HG03045 (cell line): ENCODE measurements around the gene AMOT.

ENCODE experiments used
- ATAC-seq: cut with Tn5 transposase; IDR thresholded peaks from one replicate; pipeline ENCODE4 v1.9.1; 2021; ENCODE audit warnings: mild to moderate bottlenecking, moderate library complexity; ENCODE audit not compliant: unreplicated experiment

Gene AMOT

DNA sequence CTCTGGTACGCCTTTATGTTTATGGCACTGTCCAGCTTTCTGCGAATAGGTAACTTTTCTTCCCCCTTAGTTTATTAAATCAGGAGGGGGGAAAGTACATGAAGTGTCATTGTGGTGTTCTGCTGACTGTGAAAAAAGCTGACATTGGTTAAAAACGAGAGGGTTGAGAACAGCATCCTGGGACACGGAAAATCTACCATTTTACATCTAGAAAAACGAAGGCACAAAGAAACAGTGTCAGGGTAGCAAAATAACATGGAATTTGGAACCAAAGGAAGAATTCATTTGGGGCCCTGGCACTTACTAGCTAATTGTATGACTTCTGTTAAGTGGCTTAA, 1.2 kb upstream of the AMOT start:
- ATAC-seq, result no peak

DNA sequence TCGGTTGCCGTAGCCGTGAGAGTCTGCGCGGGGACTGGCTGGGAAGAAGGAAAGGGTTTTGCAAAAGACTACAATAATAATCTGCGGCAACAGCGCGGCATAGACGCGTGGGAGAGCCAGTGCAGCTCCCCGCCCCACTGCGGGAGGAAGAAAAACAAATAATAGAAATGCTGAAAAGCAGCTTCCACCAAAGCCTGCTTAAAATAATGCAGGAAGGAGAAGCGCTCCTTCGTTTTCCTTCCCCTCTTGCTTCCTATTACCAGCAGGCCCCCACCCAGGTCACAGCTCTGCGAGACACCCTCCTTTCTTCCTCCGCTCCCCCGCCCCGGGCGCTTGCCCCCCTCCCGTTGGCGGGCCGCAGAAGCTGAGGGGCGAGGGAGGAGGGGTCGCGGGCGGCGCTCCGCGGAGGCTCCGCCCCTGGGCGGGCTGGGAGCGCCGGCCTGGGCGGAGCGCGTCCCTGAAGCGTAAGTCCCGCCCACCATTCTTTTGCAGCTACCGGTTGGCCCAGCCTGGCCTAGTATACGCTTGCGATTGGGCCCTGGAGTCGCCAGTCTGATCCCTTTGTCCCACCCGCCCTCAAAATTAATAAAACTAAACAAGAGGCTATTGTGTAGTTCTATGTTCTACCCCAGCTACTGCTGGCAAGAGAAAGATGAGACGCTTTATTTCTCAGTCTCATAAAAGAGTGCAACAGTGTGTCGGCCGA, 636 bp upstream of the AMOT start:
- peak; percentile 96 for ATAC-seq

DNA sequence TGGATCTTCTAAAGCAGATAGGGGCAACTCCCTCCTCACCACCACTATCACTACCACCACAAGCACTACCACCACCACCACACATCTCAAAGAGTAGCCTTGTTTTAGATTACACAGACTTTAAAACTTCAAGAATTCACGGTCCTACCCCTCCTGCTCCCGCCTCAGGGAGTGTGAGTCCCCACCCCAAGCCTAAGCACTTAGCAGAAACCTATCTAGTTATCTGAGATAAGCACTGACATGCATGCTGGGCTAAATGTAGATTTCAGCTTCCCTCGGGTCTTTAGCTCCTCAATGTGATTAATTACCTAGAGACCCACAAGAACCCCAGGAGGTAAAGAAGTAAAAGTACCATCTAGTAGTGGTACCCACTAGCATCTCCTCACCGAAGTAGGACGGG, 775 bp downstream of the AMOT start:
- ATAC-seq, result no peak

DNA sequence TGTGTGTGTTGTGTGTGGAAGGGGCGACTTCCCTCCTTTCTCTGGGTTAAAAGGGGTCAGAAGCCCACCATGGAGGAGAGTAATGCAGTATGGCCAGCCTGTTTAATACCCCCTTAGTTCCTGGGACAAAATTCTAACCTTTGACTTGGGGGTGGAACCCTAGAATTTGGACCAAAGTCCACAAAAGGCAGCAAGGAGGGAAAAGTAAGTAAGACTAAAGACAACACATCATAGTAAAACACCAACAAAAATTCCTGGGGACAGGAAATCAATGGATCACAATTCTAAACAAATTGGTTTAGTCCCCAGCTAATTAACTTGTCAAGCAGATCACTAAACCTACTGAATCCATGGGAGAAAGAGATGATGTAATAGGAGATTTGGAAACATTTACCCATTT, 3.1 kb downstream of the AMOT start:
- ATAC-seq, result no peak

DNA sequence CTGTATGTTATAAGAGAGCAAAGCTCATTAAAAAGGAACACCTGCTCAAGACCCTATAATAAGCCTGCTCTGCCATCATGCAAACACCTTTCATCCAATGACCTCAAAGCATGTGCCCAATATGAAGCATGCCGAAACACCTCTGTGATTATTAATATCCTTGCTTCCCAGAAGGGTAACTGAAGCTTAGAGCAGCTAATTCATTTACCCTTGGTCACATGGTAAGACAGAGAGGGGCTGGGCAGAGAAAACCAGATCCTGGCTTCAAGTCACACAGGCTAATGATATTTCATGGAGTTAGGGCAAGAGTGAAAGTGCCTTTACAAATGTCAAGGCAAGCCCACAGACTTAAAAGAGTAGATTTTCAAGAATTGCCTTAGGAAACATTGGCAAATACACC, 5.6 kb downstream of the AMOT start:
- no peak for ATAC-seq

DNA sequence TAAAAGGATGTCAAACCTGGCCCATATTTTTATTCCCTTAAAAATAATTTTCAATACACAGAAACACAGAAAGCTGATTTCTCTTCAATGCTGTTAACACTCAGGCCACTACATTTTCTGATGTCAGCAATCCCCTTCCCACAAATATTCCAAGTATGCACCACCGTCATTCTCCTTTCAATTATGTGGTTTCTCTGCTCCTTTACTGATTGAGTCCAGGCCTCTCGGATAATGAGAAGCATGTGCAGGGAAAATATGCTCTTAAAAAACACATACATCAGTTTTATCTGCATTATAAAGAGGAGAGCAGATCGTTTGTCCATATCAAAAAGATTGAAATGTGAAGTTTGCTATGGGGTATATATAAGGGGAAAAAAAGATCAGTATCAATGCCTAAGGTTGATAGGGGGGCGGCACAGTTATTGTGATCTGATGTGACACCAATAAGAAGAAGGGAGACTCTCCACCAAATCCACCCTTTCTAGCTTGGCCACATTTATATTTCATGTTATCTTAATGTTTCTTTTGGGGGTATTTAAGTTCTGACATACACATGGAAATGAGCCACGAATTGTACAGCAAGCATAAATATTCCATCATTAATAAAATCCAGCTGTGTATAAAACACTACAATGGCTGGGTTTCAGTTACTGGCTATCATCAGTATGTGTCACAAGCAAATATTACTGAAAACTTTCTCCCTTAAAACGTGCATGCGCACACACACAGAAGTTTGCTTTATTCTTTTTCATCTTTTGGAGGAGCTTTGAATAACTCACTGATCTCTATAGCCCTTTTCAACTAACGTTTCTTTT, 6.4 kb downstream of the AMOT start:
- ATAC-seq, result no peak

DNA sequence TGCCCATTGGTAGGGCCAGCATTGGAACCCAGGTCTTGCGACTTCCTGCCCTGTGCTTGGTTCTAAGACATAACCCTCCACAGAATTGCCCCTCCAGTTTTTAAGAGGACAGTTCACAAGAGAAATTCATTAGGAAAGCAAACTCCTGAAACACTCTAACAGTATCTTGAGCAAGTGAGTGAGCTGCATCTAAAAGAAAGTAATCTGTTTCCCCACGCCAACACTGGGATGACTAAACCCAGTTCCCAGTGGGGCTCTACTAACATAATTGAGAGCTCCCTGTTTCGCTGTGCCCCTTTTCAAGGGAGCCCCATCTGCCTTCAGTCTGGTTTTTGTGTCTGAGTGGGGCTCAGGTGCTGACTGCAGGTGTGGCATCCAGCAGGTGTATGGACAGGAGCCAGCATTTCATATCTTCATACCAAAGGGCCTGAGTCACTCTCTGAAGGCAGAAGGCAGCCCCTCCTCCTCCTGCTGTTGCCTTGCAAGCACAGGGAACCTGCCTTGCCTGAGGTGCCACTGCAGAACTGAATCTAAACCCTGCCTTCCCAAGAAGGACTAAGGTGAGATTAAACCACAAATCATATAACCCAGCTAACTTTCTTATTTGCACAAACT, 8.0 kb downstream of the AMOT start:
- ATAC-seq, result no peak

DNA sequence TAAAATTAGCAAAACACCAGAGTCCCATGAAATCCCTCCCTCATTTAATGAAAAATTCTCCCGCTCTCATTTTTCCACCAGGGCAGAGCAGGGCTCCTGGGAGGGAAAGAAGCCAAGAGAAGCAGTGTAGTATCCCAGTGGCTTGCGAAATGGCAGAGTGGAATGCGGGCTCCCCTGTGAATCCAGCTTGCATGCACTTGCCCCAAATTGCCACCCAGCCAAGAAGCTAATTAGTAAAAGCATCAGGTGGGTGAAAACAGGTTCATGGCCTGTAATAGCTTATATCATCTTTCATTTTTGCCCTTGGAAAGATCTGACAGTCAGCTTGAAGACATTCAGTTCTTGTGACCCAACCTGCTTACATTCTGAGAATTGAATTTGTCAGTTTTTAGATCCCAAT, 10.1 kb downstream of the AMOT start:
- no peak for ATAC-seq

DNA sequence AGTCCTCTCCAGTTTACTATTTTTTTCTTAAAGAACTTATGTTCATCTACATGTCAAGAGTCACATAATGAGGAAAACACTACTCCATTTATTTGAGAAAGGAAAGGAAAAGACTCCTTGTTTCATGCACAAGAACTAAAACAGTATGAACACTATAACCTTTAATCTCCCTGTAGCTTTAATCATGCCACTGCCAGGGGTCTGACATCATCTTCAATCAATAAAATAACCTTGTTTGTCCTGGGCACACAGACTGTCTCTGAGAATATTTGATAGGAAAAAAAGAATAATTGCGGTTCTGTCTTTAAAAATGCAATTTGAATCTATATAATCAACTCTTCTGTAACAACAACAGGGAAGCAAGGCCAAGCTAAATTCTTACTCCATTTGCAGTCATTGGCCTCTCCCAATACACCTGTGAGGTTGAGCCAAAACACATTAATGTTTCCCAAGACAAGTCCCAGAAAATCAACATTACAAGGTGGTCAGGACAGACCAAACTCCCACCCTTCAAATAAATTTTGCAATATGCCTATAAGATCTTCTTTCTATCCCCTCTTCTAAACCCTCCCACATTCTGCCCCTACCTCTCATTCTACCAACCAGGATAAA, 13.2 kb downstream of the AMOT start:
- ATAC-seq, result no peak

DNA sequence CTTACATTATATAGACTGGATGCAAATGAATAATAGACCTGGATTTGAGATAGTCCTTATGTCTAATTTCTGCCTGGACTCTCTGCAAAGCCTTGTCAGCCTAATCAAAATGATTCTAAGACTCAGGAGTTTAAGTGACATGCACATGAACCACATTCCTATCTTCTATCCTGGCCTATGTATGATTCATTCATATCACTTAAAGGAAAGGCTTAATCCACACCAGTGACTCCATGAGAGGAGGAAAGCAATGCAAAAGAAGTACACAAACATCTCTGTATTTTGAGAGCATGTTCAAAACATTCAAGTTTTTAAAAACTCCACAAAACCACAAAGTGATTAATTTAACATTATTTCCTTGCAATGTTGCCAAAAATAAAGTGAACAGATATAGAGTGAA, 14.6 kb downstream of the AMOT start:
- no peak for ATAC-seq

DNA sequence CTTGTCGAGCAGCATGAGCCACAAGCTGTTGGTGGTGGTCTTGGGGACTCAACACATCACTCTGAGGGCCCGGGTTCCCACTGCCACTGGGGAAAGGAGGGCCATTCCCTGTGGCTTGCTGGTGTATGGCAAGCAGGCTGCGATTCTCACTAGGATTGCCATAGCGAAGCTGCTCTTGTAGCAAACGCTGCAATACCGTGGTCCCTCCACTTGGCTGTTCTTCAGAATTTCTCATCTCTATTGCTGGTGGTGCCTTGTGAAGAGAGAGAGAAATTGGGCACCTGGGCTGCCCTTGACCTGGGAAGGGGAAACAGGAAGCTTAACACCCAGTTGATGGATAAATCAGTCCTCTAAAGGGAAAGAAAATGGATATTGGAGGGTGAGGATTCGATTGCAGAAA, 17.7 kb downstream of the AMOT start:
- ATAC-seq, result no peak

DNA sequence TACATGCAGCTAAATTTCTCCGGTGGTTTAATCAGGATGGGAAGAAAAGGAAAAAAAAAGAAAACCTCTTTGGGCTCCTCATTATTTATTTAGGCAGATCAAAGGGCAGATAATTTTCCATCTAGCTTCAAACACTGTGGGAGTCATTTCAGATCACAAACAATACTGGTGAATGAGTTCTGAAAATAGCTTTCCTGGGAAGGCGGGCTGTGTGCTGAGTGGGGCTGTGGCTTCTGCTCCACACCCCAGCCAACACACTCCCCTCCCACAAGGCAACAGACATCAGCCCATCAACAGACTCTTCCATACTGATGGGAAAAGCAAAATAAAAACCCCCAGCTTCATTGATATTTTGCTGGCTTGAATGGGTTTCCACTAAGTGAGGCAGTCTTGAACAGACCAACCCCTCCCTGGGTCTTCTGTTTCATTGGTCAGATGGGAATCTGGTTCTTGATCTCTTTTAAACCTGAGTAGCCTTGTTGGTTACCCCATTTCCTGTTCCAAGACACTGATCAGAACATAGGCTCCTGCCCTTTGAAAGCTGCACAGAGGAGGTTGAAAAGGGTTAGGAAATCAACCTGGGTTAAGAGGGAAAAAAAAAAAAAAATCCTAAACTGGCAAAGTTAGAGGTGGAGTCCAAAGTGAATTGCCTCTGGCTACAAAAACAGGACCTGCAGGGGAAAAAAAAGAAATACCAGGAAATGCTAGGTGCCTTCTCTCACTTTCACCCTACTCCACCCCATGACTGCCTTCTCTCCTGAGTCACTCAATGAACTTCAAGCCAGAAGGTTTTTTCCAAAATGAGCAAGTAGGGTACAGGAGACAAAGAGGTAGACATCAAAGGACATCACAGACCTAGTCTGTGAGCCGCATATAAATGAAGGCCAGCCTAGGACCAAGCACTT, 20.0 kb downstream of the AMOT start:
- no peak for ATAC-seq

DNA sequence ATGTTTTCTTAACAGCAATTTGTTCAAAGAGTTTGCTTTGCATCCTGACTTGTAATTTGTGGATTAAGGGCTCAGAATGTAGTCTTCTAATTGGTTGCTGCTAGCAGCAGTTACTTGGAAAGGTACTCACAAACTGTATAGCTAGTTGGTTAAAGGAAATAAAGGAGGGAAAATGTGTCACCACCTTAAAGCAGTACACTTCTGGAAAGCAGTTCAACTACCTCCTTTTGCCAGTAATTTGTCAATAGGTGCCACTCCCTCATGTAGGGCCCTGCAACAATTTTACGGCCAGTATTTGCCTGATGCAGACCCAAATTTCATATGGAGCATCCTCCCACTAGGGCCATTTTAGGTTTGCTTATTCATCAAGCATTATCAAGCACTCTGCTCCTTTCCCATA, 20.8 kb downstream of the AMOT start:
- no peak for ATAC-seq

DNA sequence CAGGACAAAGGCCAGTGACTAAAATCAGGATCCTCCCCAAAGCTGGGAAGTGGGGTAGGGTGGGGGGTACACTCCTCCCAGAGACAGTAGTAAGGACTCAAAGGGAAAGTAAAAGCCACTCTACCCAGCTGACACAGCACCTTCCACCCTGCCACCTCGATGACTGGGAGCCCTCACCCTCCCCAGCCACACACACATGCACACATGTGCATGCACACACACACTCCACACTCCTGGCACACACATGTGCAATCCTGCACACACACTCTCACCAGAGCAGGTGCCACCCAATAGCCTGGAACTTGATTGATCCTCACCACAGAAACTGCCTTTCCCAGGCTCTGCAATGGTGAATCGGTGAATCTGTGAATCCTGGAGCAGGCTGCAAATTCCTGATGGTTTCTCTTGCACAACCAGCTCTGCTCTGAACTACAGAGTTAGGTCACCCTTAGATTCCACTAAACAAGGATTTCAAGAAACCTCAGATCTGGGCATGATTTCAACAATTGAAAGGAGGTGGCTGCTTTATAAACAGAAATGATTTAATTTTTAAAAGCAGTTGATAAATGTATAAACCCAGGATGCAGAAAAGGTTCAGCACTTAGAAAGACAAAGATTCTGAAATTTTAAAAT, 21.5 kb downstream of the AMOT start:
- no peak for ATAC-seq

DNA sequence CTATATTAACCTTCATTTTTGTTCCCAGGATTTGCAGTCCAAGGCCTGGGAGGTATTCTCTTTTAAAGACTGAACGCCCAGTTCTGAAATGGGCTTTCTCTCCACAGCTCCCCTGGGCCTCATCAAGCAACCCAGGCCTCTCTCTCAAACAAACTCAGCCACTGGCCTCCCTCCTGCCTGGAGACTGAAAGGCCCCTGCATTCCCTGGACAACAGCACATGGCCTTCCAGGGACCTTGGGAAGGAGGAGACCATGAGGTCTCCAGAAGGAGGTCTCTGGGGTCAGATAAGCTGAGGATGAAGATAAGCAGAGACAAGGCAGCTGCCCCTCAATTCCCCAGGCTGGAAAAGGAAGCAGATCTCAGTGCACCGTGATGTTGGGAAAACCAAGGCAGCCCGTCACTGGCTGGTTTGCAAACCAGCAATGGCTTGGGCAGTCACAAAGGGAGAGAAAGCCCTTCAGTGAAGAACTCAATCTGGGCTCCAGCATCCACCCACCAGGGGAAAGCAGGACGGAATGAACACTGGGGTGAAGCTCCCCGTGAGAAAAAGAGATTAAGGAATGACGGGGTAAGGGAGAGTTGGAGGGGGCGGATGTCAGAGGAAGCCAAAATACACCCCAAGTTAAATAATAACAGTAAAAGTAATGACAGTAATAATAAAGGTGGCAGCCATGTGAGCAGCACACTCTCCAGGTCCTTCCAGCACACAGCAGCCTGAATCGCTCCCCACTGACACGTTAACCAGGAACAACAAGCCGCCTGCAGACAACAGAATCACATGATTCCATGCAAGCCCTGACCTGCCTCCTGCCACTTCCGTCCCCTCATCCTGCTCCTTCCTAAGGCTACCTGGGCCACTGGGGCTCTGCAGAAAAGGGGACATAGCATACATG, 22.3 kb downstream of the AMOT start:
- no peak for ATAC-seq

DNA sequence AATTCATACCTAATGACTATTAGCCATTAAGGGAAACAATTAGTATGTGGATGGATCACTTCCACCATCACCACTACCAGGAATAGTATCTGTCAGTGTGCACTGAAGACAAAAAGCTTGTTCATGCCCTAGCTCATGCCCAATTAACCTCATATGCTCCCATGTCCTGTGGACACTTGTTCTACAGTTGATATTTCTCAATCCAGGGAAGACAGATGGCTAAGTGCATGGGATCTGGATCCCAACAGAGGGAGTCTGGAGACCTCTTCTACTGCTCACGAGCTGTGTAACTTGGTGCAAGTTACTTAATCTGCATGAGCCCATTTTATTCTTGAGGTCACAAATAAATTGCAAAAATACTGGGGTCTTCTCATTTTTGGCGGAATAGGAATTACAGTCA, 23.7 kb downstream of the AMOT start:
- ATAC-seq, result no peak

DNA sequence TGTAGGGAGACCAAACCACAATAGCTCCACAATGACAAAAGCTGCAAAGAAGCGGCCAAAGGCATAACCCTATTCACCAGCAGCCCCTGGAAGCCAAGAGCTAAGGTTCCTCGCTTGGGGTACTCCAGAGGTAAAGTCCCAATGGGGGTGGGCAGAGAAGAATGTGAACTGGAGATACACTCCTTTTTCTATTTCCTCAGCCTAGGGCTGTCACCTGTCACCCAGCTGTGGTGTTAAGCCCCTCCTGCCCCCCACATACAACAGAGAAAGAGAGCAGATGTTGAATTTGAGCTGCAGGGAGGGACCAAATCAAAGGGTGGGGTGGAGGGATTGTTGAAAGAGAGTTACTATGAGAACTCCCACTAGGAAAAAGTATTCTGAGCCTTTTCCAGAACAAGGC, 26.1 kb downstream of the AMOT start:
- ATAC-seq, result no peak

DNA sequence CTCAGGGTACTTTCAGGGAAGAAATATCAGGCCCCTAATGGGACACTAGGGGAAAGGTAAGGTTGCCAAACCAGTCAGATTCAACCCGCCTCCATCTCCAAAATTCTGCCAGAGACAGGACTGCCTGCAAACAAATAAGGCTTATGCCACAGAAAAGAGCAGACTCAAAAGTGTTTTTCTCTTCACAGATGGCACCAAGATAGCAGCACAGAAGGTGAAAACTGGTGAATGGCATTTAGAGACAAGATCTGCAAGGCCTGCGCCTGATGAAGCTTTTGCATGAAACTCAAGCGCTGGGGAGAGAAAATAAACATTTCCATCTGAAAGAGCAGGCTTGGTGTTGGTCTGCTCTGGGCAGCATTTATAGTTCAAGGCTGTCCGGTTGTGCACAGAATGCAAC, 27.9 kb downstream of the AMOT start:
- ATAC-seq, result no peak

DNA sequence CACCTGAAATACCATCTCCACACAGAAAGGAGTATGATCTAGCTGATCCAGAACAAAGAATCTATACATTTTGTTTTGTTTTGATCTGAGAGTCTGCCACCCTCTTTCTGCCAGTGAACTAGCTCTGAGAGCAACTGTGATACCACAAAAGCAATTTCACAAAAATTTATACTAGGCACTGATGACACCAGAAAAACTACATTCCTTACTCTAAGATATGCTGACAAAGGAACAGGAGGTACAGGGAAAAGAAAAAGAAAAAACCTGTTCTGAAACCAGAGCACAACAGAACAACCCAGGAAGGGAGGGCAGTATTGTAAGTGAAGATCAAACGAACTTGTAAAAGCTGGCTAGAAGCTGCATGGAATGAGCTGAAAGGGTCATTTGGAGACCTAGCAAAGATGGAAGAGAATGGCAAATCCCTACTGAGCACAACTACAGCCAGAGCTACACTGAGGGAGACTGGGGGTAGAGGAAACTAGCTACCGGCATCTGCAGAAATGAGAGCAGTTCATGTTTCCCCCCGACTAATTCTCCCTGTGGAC, 31.9 kb downstream of the AMOT start:
- no peak for ATAC-seq
